HL-60 (cell line): Measurements from ENCODE around the gene DGCR8.

Experiments used
- GABPA ChIP-seq: IDR thresholded peaks from 2 replicates; pipeline ENCODE4 v1.6.1; 2012; ENCODE audit warnings: low read depth
- POLR2AphosphoS5 ChIP-seq: IDR thresholded peaks from 2 replicates; pipeline ENCODE4 v1.6.1; 2012; ENCODE audit warnings: low read depth
- TF ChIP-seq, protein P1 (sequence below): IDR thresholded peaks from one replicate; pipeline ENCODE4 v1.5.1; 2011; ENCODE audit warnings: low read length, control low read depth, inconsistent platforms; ENCODE audit not compliant: insufficient read depth

DNA sequence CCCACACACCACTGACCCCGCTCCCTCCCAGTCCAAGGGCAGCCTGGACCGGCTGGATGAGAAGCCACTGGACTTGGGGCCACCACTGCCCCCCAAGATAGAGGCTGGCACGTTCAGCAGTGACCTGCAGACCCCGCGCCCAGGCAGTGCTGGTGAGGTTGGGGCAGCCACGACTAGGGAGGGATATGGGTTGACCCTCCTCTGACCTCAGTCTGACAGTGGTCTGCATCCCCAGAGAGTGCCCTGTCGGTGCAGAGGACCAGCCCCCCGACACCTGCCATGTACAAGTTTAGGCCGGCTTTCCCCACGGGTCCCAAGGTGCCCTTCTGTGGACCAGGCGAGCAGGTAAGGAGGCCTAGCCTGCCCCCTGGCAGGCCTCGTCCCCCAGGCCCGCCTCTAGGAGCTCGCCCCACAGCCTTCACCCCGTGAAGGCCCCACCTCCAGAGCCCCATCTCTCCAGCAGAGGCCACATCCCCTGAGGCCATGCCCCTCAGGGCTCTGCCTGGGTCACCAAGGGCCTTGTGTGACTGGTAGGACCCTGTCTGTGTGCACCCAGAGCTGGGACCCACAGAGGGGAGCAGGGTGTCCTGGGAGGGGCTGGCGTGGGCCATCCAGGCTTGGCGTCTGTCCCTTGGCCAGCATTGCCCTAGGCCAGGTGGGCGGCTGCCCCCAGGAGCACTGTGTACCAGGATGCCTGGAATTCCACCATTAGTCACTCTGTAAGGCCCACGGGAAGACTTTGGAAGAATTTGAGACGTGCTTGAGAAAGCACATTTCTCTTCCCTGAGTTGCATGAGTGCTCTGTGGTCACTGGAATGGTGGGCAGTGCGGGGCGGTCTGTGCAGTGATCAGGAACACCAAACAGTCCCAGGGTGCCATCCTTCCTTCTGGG, 61.4 kb downstream of the DGCR8 start:
- TF ChIP-seq, protein P1, sequence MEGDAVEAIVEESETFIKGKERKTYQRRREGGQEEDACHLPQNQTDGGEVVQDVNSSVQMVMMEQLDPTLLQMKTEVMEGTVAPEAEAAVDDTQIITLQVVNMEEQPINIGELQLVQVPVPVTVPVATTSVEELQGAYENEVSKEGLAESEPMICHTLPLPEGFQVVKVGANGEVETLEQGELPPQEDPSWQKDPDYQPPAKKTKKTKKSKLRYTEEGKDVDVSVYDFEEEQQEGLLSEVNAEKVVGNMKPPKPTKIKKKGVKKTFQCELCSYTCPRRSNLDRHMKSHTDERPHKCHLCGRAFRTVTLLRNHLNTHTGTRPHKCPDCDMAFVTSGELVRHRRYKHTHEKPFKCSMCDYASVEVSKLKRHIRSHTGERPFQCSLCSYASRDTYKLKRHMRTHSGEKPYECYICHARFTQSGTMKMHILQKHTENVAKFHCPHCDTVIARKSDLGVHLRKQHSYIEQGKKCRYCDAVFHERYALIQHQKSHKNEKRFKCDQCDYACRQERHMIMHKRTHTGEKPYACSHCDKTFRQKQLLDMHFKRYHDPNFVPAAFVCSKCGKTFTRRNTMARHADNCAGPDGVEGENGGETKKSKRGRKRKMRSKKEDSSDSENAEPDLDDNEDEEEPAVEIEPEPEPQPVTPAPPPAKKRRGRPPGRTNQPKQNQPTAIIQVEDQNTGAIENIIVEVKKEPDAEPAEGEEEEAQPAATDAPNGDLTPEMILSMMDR: no peak
- no peak for TF ChIP-seq GABPA
- TF ChIP-seq POLR2AphosphoS5: no peak
